PC-3 (cell line): Measurements from ENCODE around the gene DCDC1. TPM values are rescaled to one million over a fixed set of nuclear protein-coding genes. Genes with fewer than 3 reads are reported as not detected.

Experiments
- ATAC-seq: fragments of 200-7000 bp; cut with Tn5 transposase; 2 replicates; pipeline ENCODE4 v1.9.1; 2020; ENCODE audit warnings: mild to moderate bottlenecking, moderate library complexity
- BruUV-seq: library from RNA; stranded (reverse); fragments of 400-500 nt; replicated peaks from 2 replicates; lab custom pipeline; 2021; lab: Mats Ljungman, UMichigan
- CTCF ChIA-PET: fragments of 300-600 bp; sonication (Branson Sonifier 250); formaldehyde crosslinking; loops from one replicate; lab custom pipeline; 2022; ENCODE audit warnings: antibody characterized with exemption; lab: Charles Lee
- POLR2A ChIA-PET: fragments of 300-600 bp; sonication (Branson Sonifier 250); formaldehyde crosslinking; loops from one replicate; lab custom pipeline; 2022; ENCODE audit warnings: antibody characterized with exemption; ENCODE audit not compliant: unreplicated experiment; lab: Charles Lee
- DNase-seq: peaks from one replicate; pipeline ENCODE4 v3.0.0-alpha.2; 2015
- H2AFZ ChIP-seq: fragments of 300-600 bp; sonication (generic); 2 replicates; pipeline ENCODE4 v1.6.0; 2016; ENCODE audit warnings: antibody characterized with exemption, low read length
- H3F3A ChIP-seq: fragments of 300-600 bp; sonication (generic); one replicate; pipeline ENCODE4 v1.6.0; 2017; ENCODE audit warnings: antibody characterized with exemption, low read length, control low read depth, mild to moderate bottlenecking; ENCODE audit not compliant: unreplicated experiment
- H3K27ac ChIP-seq: fragments of 300-600 bp; sonication (generic); 2 replicates; pipeline ENCODE4 v1.5.1; 2016; ENCODE audit warnings: mild to moderate bottlenecking, low read length
- H3K27me3 ChIP-seq: fragments of 300-600 bp; sonication (generic); 2 replicates; pipeline ENCODE4 v1.6.1; 2016; ENCODE audit warnings: low read length, mixed read lengths
- H3K36me3 ChIP-seq: fragments of 300-600 bp; sonication (generic); 2 replicates; pipeline ENCODE4 v1.6.1; 2016; ENCODE audit warnings: low read depth, mixed run types, low read length, mixed read lengths
- H3K4me1 ChIP-seq: fragments of 300-600 bp; sonication (generic); 2 replicates; pipeline ENCODE4 v1.5.1; 2016; ENCODE audit warnings: low read length; ENCODE audit not compliant: insufficient read depth
- H3K4me2 ChIP-seq: fragments of 300-600 bp; sonication (generic); 2 replicates; pipeline ENCODE4 v1.6.0; 2016; ENCODE audit warnings: low read length
- H3K4me3 ChIP-seq: fragments of 300-600 bp; sonication (generic); 2 replicates; pipeline ENCODE4 v1.5.1; 2016; ENCODE audit warnings: mild to moderate bottlenecking, low read length, mixed read lengths
- H3K79me2 ChIP-seq: fragments of 300-600 bp; sonication (generic); 2 replicates; pipeline ENCODE4 v1.6.1; 2017; ENCODE audit warnings: low read length, mixed read lengths
- H3K9ac ChIP-seq: fragments of 300-600 bp; sonication (generic); 2 replicates; pipeline ENCODE4 v1.6.0; 2016; ENCODE audit warnings: mild to moderate bottlenecking, low read length
- H3K9me2 ChIP-seq: fragments of 300-600 bp; sonication (generic); replicated peaks from 2 replicates; pipeline ENCODE4 v1.6.1; 2016; ENCODE audit warnings: mixed run types, low read length, mixed read lengths
- H3K9me3 ChIP-seq: fragments of 300-600 bp; sonication (generic); 2 replicates; pipeline ENCODE4 v1.6.1; 2016; ENCODE audit warnings: low read length, mixed read lengths
- H4K20me1 ChIP-seq: fragments of 300-600 bp; sonication (generic); 2 replicates; pipeline ENCODE4 v1.6.1; 2016; ENCODE audit warnings: low read length, mixed read lengths
- CTCF ChIP-seq: fragments of 300-600 bp; sonication (generic); conservative IDR thresholded peaks from 2 replicates; pipeline ENCODE4 v1.5.1; 2017; ENCODE audit warnings: antibody characterized with exemption, low read depth, mild to moderate bottlenecking, low read length
- EZH2 ChIP-seq: fragments of 300-600 bp; sonication (generic); IDR thresholded peaks from one replicate; pipeline ENCODE4 v1.6.1; 2017; ENCODE audit warnings: antibody characterized with exemption, mild to moderate bottlenecking, low read length; ENCODE audit not compliant: unreplicated experiment
- EZH2phosphoT487 ChIP-seq: fragments of 300-600 bp; sonication (generic); IDR thresholded peaks from 2 replicates; pipeline ENCODE4 v1.6.1; 2018; ENCODE audit warnings: mild to moderate bottlenecking, antibody characterized with exemption, low read length, borderline replicate concordance
- intact Hi-C: fragments of 100-400 bp; cut with micrococcal nuclease; formaldehyde crosslinking; loops from 2 replicates; pipeline ENCODE4 v1.9.0; 2023
- total RNA-seq: library from RNA; depleted of rRNA; stranded (reverse); fragments of >200 nt; gene quantifications from 2 replicates; pipeline ENCODE4 v1.2.3, GENCODE V29; 2014

Gene DCDC1
- total RNA-seq, 1 experiment from 2014 or later = not detected

GRCh38 chr11:30893318-30893717, 476.2 kb downstream of the DCDC1 start:
- ATAC-seq (no peak), DNase-seq (no peak)
- Histone ChIP-seq H4K20me1 (no peaks in the 10 kb centered on the region), H3K9ac (no peak overlapping the region), H3K9me2 (no peaks in the 10 kb centered on the region), H3K4me3 (no peak overlapping the region), H3K27me3 (peaks cover 5% of the 10 kb centered on the region), H3K4me1 (no peaks in the 10 kb centered on the region), H2AFZ (no peak overlapping the region), H3K27ac (no peak overlapping the region), H3K79me2 (no peaks in the 10 kb centered on the region), H3K4me2 (no peak overlapping the region), H3F3A (no peaks in the 10 kb centered on the region), H3K9me3 (no peaks in the 10 kb centered on the region), H3K36me3 (no peaks in the 10 kb centered on the region)
- intact Hi-C loops = no loop called here
- ChIA-PET POLR2A (no interaction called here), CTCF (no interaction called here)
- BruUV-seq = no TSS peak
- TF ChIP-seq EZH2phosphoT487 (no peak), EZH2 (no peak), CTCF (no peak)

GRCh38 chr11:30889143-30889794, 480.3 kb downstream of the DCDC1 start:
- ATAC-seq (no peak), DNase-seq (peak; percentile 3)
- Histone ChIP-seq H3K9me3 (no peaks in the 10 kb centered on the region), H3K4me1 (no peaks in the 10 kb centered on the region), H3K79me2 (no peaks in the 10 kb centered on the region), H3K9ac (no peak overlapping the region), H4K20me1 (no peaks in the 10 kb centered on the region), H3K4me2 (no peak overlapping the region), H3F3A (no peaks in the 10 kb centered on the region), H3K27me3 (peaks cover 5% of the 10 kb centered on the region; the same call in 1 of the 2 replicates), H3K27ac (no peak overlapping the region), H3K9me2 (no peaks in the 10 kb centered on the region), H3K4me3 (no peak overlapping the region), H2AFZ (no peak overlapping the region), H3K36me3 (no peaks in the 10 kb centered on the region)
- ChIA-PET CTCF (no interaction called here), POLR2A (no interaction called here)
- BruUV-seq = no TSS peak
- intact Hi-C loops = no loop called here
- TF ChIP-seq EZH2 (no peak), CTCF (no peak), EZH2phosphoT487 (no peak)

- Histone ChIP-seq H3K9me2 (no peaks in the 10 kb centered on the region), H3K9ac (no peak overlapping the region), H3K4me3 (no peak overlapping the region), H3K4me2 (no peak overlapping the region), H3F3A (no peaks in the 10 kb centered on the region), H3K9me3 (no peaks in the 10 kb centered on the region), H3K79me2 (no peaks in the 10 kb centered on the region), H3K27me3 (no peaks in the 10 kb centered on the region), H3K4me1 (no peaks in the 10 kb centered on the region), H2AFZ (no peak overlapping the region), H3K36me3 (no peaks in the 10 kb centered on the region), H3K27ac (no peak overlapping the region), H4K20me1 (no peaks in the 10 kb centered on the region)
- POLR2A ChIA-PET = no interaction called here
- intact Hi-C loops = no loop called here
- CTCF ChIA-PET = no interaction called here
- DNase-seq (no peak), ATAC-seq (no peak)
- TF ChIP-seq EZH2phosphoT487 (no peak), EZH2 (no peak), CTCF (no peak)
- no TSS peak for BruUV-seq
Measured at GRCh38 chr11:30879322-30880005, 490.1 kb downstream of the DCDC1 start.
